ENCODE data around the gene CALML4. TPM values are rescaled to one million over a fixed set of nuclear protein-coding genes. Genes with fewer than 3 reads are reported as not detected.

The CALML4 gene
- total RNA-seq, 1 experiment from 2014 or later = 12.6 TPM

- H3K4me1 ChIP-seq (replicated peaks; ENCODE audit: insufficient read depth) = no peaks in the 10 kb centered on the region
- no peak overlapping the region for H3K27ac ChIP-seq
- DNase-seq = no peak
- no peaks in the 10 kb centered on the region for H3K79me2 ChIP-seq (ENCODE audit: low read depth)
- no TSS peak for BruUV-seq (replicated peaks)
- no peak for TF ChIP-seq EZH2 (IDR thresholded peaks at IDR 0.05; ENCODE audit: low read depth)
- no peak for TF ChIP-seq CTCF (conservative IDR thresholded peaks at IDR 0.05)
- intact Hi-C loops (cut with micrococcal nuclease; ENCODE audit: unreplicated experiment) = no loop called here
- H3F3A ChIP-seq (ENCODE audit: insufficient read depth, low read depth) = no peaks in the 10 kb centered on the region
- POLR2A ChIA-PET (ENCODE audit: unreplicated experiment) = no interaction called here
- no peak overlapping the region for H3K4me2 ChIP-seq
- CTCF ChIA-PET = no interaction called here
- no peaks in the 10 kb centered on the region for H3K9me2 ChIP-seq (ENCODE audit: insufficient read depth)
- no peaks in the 10 kb centered on the region for H3K27me3 ChIP-seq (ENCODE audit: insufficient read depth, low read depth)
- no peaks in the 10 kb centered on the region for H3K36me3 ChIP-seq (ENCODE audit: low read depth)
- H3K4me3 ChIP-seq = no peak overlapping the region
- H4K20me1 ChIP-seq (ENCODE audit: insufficient read depth) = no peaks in the 10 kb centered on the region
- H3K9me3 ChIP-seq (ENCODE audit: insufficient read depth, low read depth) = no peaks in the 10 kb centered on the region
- no peak overlapping the region for H2AFZ ChIP-seq
Observed at GRCh38 chr15:68207176-68207935, 2.2 kb upstream of the CALML4 start.

DNA sequence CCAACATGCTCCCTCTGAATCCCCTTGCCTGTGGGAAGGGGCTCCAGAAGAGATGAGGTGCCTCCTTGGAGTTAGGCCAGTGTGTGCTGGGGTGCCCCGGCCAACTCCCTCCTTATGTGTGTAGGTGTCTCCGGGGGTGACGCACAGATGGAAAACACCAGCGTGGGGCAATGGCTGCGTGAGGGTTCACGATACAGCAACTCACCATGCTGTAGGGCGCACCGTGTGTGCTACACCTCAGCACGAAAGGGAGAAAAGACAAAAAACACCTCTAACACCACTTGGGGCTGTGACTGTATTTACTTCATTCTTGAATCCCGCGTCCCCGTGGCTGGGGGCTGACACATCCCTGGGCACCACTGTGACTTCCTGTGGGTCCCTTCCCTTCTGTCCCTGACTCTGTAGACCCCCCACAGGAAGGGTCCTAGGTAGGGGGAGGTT is 1.6 kb upstream of the CALML4 start:
- no peak overlapping the region for H3K4me2 ChIP-seq
- H3K27ac ChIP-seq = no peak overlapping the region
- H2AFZ ChIP-seq = no peak overlapping the region
- ChIA-PET POLR2A (ENCODE audit: unreplicated experiment) (no interaction called here), CTCF (no interaction called here)
- H3K4me3 ChIP-seq = no peak overlapping the region
- H3K9me2 ChIP-seq (ENCODE audit: insufficient read depth) = no peaks in the 10 kb centered on the region
- no peak for DNase-seq
- no peaks in the 10 kb centered on the region for H3F3A ChIP-seq (ENCODE audit: insufficient read depth, low read depth)
- no peaks in the 10 kb centered on the region for H3K27me3 ChIP-seq (ENCODE audit: insufficient read depth, low read depth)
- H3K4me1 ChIP-seq (replicated peaks; ENCODE audit: insufficient read depth) = no peaks in the 10 kb centered on the region
- H3K9me3 ChIP-seq (ENCODE audit: insufficient read depth, low read depth) = no peaks in the 10 kb centered on the region
- BruUV-seq (replicated peaks) = no TSS peak
- H3K79me2 ChIP-seq (ENCODE audit: low read depth) = no peaks in the 10 kb centered on the region
- H3K36me3 ChIP-seq (ENCODE audit: low read depth) = no peaks in the 10 kb centered on the region
- no peaks in the 10 kb centered on the region for H4K20me1 ChIP-seq (ENCODE audit: insufficient read depth)
- intact Hi-C loops (cut with micrococcal nuclease; ENCODE audit: unreplicated experiment) = no loop called here
- TF ChIP-seq EZH2 (IDR thresholded peaks at IDR 0.05; ENCODE audit: low read depth) = no peak
- TF ChIP-seq CTCF (conservative IDR thresholded peaks at IDR 0.05) = no peak

GRCh38 chr15:68205954-68206539 is 915 bp upstream of the CALML4 start:
- H3K4me2 ChIP-seq = no peak overlapping the region
- no peaks in the 10 kb centered on the region for H3F3A ChIP-seq (ENCODE audit: insufficient read depth, low read depth)
- POLR2A ChIA-PET (ENCODE audit: unreplicated experiment) = no interaction called here
- no TSS peak for BruUV-seq (replicated peaks)
- intact Hi-C loops (cut with micrococcal nuclease; ENCODE audit: unreplicated experiment) = no loop called here
- no peaks in the 10 kb centered on the region for H3K27me3 ChIP-seq (ENCODE audit: insufficient read depth, low read depth)
- H3K4me1 ChIP-seq (replicated peaks; ENCODE audit: insufficient read depth) = no peaks in the 10 kb centered on the region
- CTCF ChIA-PET = no interaction called here
- H3K36me3 ChIP-seq (ENCODE audit: low read depth) = no peaks in the 10 kb centered on the region
- H3K27ac ChIP-seq = no peak overlapping the region
- H3K79me2 ChIP-seq (ENCODE audit: low read depth) = no peaks in the 10 kb centered on the region
- H4K20me1 ChIP-seq (ENCODE audit: insufficient read depth) = no peaks in the 10 kb centered on the region
- no peak overlapping the region for H2AFZ ChIP-seq
- H3K9me2 ChIP-seq (ENCODE audit: insufficient read depth) = no peaks in the 10 kb centered on the region
- DNase-seq = no peak
- H3K4me3 ChIP-seq = no peak overlapping the region
- no peaks in the 10 kb centered on the region for H3K9me3 ChIP-seq (ENCODE audit: insufficient read depth, low read depth)
- TF ChIP-seq EZH2 (IDR thresholded peaks at IDR 0.05; ENCODE audit: low read depth) (no peak), CTCF (conservative IDR thresholded peaks at IDR 0.05) (no peak)
